IMR-90 (cell line): ENCODE measurements around the gene DAB2. TPM values are rescaled to one million over a fixed set of nuclear protein-coding genes. Genes with fewer than 3 reads are reported as not detected.
A peak's percentile ranks its signal among the peaks of the same experiment; 100 is the strongest.

Experiments used
- polyA plus RNA-seq, 3 experiments: library from polyadenylated mRNA; depleted of rRNA; stranded (reverse); fragments of >200 nt; gene quantifications; 2 replicates each; pipeline ENCODE4 v1.2.3, GENCODE V29; 2012; ENCODE audit warnings: low replicate concordance in 1 of 3
- total RNA-seq: library from RNA; depleted of rRNA; stranded (reverse); fragments of >200 nt; gene quantifications from 2 replicates; pipeline ENCODE4 v1.2.3, GENCODE V29; 2012
- TF ChIP-seq, protein P1 (sequence below): conservative IDR thresholded peaks from 2 replicates; pipeline ENCODE4 v1.5.1; 2012; ENCODE audit warnings: mild to moderate bottlenecking, low read depth, low read length, improper control_type of control experiment

DAB2 gene
- total and polyA plus RNA-seq, 2 of the 4 experiments (the other 2 are of a cell fraction), result 50.0 to 101 TPM

DNA sequence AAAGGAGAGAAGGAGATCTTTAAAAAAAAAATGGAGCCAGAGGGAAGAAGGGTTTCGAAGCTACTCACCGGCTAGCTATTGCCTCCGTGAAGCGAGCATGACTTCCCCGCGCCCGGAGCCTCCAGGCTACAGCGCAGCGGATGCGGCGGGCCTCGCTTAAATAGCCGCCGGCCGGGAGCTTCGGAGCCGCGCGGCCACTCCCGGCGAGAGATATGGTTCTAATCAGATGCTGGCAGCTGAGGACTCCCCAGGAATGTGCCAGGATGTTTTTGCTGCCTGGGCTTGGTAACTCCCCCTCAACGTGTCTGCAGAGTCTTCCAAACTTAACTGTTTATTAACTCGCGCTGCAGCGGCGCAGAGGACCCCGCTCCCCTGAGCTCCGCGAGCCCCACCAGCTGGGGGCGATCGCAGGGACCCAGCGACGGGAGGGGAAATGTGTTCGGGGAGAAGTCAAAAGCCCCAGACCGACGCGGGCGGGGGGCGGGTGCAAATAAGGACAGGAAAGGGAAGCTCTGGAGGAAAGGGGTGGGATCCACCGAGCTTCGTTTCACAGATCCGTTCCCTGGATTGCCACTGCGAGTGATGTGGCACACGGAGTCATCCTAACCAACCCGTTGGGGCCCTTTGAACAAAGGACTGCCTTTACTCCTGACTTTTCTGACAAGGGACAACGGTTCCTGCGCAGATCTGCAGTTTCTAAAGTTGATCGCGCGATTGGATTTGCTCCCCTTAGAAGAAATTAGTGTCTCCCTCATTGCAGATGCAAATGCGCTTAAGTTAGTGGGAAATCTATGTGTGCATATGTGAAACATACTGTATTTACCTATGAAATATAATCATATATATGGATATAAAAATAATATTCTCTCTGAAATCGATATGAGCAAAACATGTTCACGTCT, at the start of gene DAB2 (continued):
- TF ChIP-seq, protein P1, sequence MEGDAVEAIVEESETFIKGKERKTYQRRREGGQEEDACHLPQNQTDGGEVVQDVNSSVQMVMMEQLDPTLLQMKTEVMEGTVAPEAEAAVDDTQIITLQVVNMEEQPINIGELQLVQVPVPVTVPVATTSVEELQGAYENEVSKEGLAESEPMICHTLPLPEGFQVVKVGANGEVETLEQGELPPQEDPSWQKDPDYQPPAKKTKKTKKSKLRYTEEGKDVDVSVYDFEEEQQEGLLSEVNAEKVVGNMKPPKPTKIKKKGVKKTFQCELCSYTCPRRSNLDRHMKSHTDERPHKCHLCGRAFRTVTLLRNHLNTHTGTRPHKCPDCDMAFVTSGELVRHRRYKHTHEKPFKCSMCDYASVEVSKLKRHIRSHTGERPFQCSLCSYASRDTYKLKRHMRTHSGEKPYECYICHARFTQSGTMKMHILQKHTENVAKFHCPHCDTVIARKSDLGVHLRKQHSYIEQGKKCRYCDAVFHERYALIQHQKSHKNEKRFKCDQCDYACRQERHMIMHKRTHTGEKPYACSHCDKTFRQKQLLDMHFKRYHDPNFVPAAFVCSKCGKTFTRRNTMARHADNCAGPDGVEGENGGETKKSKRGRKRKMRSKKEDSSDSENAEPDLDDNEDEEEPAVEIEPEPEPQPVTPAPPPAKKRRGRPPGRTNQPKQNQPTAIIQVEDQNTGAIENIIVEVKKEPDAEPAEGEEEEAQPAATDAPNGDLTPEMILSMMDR, result peak; percentile 78
